ENCODE data around the gene MAGI2.

Gene MAGI2

DNA sequence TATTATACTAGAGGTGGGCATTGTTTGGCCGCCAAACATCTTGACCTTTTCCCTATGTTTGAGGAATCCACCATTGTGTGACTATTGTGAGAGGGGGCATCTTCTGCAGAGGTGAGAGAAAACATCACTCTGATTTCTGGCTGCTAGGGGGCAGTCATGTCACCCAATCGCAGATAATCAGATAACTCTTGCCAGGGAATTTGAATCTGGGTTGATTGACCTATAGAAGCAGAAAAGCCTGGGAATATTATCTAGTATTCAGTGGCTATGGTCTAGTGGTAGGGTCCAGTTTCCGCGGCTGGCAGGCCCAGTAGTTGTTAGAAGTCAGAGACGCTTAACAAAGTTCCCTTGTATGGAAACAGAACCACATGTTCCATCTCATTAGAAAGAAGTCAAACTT is 846.4 kb downstream of the MAGI2 start:
- H3K27me3 ChIP-seq = no peaks in the 10 kb centered on the region
- H3K27ac ChIP-seq = no peak overlapping the region
- no peaks in the 10 kb centered on the region for H3K36me3 ChIP-seq
- no peaks in the 10 kb centered on the region for H3K9me3 ChIP-seq
- no peaks in the 10 kb centered on the region for H3K4me1 ChIP-seq (ENCODE audit: control insufficient read depth in 1 of 2, insufficient read depth in 1 of 2, low read depth in 1 of 2, low read length in 1 of 2)
- H3K4me3 ChIP-seq (ENCODE audit: low read depth in 1 of 2, low read length in 1 of 2) = no peak overlapping the region
- TF ChIP-seq, protein P1, sequence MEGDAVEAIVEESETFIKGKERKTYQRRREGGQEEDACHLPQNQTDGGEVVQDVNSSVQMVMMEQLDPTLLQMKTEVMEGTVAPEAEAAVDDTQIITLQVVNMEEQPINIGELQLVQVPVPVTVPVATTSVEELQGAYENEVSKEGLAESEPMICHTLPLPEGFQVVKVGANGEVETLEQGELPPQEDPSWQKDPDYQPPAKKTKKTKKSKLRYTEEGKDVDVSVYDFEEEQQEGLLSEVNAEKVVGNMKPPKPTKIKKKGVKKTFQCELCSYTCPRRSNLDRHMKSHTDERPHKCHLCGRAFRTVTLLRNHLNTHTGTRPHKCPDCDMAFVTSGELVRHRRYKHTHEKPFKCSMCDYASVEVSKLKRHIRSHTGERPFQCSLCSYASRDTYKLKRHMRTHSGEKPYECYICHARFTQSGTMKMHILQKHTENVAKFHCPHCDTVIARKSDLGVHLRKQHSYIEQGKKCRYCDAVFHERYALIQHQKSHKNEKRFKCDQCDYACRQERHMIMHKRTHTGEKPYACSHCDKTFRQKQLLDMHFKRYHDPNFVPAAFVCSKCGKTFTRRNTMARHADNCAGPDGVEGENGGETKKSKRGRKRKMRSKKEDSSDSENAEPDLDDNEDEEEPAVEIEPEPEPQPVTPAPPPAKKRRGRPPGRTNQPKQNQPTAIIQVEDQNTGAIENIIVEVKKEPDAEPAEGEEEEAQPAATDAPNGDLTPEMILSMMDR (IDR thresholded peaks at IDR 0.05) = no peak

DNA sequence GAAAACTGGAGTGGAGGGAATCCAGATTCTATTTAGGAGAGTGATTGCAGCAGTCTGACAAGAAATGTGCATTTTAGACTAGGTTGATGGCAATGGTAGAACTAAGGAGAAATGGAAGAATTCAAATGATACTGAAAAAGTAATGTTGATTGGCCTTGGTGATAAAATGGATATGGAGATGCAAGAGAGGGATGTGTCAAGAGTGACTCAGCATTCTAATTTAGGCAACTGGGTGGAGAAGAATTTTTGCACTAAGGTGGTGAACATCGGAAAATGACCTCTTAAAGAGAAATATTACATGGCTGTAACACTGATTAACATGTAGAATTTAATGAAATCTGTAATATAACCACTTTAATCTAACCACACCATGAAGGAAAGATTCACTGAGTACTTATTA is 848.3 kb downstream of the MAGI2 start:
- no peaks in the 10 kb centered on the region for H3K27me3 ChIP-seq
- TF ChIP-seq, protein P1 (IDR thresholded peaks at IDR 0.05) = no peak
- no peak overlapping the region for H3K4me3 ChIP-seq (ENCODE audit: low read depth in 1 of 2, low read length in 1 of 2)
- no peaks in the 10 kb centered on the region for H3K9me3 ChIP-seq
- no peaks in the 10 kb centered on the region for H3K4me1 ChIP-seq (ENCODE audit: control insufficient read depth in 1 of 2, insufficient read depth in 1 of 2, low read depth in 1 of 2, low read length in 1 of 2)
- H3K36me3 ChIP-seq = no peaks in the 10 kb centered on the region
- no peak overlapping the region for H3K27ac ChIP-seq

DNA sequence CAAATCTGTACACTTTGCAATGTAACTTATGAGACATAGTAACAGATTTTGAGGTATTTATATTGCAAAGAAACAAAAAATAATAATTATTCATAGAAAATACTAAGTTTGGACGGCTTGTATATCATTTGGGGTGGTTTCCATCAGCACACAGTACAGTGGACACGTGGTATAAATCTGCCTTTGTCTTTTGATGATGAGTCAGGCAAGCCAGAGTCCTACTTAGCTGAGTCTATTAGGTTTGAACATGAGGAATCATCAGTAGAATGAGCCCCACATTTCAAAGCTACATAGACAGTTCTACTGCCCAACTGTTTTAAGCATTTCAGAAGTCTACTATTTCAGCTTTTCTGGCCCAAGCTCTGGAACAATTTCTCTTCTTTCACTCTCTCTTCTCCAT is 851.7 kb downstream of the MAGI2 start:
- TF ChIP-seq, protein P1 (IDR thresholded peaks at IDR 0.05) = no peak
- Histone ChIP-seq H3K27ac (no peak overlapping the region), H3K4me1 (ENCODE audit: control insufficient read depth in 1 of 2, insufficient read depth in 1 of 2, low read depth in 1 of 2, low read length in 1 of 2) (no peaks in the 10 kb centered on the region), H3K9me3 (no peaks in the 10 kb centered on the region), H3K36me3 (no peaks in the 10 kb centered on the region), H3K4me3 (ENCODE audit: low read depth in 1 of 2, low read length in 1 of 2) (no peak overlapping the region), H3K27me3 (no peaks in the 10 kb centered on the region)

DNA sequence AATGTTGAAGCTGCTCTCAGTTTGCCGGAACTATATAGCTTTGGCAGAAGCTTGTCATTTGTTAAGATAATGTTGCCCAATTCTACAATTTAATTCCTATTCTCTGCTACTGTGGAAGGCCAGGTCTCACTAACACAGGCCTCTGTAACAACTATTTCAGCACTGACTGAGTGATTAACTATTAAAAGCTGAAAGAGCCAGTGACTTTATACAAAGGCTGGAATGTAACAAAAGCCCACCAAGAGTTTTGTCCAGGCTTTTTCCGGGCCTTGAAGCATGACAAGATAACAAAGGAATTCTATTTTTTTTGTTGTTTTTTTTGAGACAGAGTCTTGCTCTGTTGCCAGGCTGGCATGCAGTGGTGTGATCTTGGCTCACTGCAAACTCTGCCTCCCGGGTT is 859.3 kb downstream of the MAGI2 start:
- Histone ChIP-seq H3K36me3 (no peaks in the 10 kb centered on the region), H3K27me3 (no peaks in the 10 kb centered on the region), H3K9me3 (no peaks in the 10 kb centered on the region), H3K4me3 (ENCODE audit: low read depth in 1 of 2, low read length in 1 of 2) (no peak overlapping the region), H3K27ac (no peak overlapping the region), H3K4me1 (ENCODE audit: control insufficient read depth in 1 of 2, insufficient read depth in 1 of 2, low read depth in 1 of 2, low read length in 1 of 2) (no peaks in the 10 kb centered on the region)
- TF ChIP-seq, protein P1 (IDR thresholded peaks at IDR 0.05) = no peak

DNA sequence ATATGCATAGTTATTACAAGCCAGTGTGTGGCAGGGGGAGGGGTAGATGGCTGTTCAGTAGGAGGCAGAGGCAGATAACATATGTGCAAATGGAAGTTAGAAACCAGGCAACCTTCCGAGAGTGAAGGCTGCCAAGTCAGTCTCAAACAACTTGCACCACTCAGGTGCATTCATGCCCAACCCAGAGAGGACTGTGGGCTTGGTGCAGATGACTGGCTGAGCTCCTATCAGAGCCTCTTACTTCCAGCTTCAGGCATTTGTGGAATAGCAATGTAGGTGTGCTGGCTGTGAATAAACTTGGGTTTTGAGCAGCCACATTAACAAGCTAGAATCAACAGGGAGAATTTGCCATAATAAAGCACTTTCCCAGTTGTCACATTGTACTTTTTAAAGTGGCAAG is 865.1 kb downstream of the MAGI2 start:
- H3K27ac ChIP-seq = no peak overlapping the region
- TF ChIP-seq, protein P1 (IDR thresholded peaks at IDR 0.05) = no peak
- no peaks in the 10 kb centered on the region for H3K4me1 ChIP-seq (ENCODE audit: control insufficient read depth in 1 of 2, insufficient read depth in 1 of 2, low read depth in 1 of 2, low read length in 1 of 2)
- H3K9me3 ChIP-seq = no peaks in the 10 kb centered on the region
- no peak overlapping the region for H3K4me3 ChIP-seq (ENCODE audit: low read depth in 1 of 2, low read length in 1 of 2)
- no peaks in the 10 kb centered on the region for H3K36me3 ChIP-seq
- H3K27me3 ChIP-seq = no peaks in the 10 kb centered on the region

DNA sequence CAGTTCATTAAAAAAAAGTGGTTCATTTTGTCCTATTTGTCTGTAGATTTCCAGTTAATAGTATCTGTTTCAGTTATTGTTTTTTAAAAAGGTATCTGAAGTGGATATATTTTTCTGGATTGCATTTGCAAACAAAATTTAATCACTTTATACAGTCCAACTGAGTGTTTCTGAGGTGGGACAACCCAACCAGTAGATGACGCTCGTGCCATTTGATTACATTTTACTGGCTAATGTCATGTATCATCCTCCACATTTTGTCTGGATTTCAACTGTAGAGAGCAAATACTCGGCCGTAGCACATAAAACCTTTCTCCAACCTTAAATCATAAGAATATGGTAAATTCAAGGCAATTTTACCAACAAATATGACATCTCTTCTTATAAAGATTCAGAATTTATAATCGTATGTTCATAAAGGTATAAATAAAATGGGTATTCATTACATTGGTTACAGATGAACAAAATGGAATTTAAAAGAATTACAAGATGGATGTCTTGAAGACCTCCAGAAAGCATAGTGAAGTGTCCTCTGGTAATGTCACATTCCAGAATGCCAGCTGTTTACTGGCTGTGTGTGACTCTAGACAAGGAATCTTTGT is 865.9 kb downstream of the MAGI2 start:
- Histone ChIP-seq H3K4me1 (ENCODE audit: control insufficient read depth in 1 of 2, insufficient read depth in 1 of 2, low read depth in 1 of 2, low read length in 1 of 2) (no peaks in the 10 kb centered on the region), H3K36me3 (no peaks in the 10 kb centered on the region), H3K27me3 (no peaks in the 10 kb centered on the region), H3K27ac (no peak overlapping the region), H3K4me3 (ENCODE audit: low read depth in 1 of 2, low read length in 1 of 2) (no peak overlapping the region), H3K9me3 (no peaks in the 10 kb centered on the region)
- TF ChIP-seq, protein P1 (IDR thresholded peaks at IDR 0.05) = no peak

Data from neutrophil (primary cell).